Testis (tissue), 3 donors: ENCODE results near the gene NACA2. TPM values are rescaled to one million over a fixed set of nuclear protein-coding genes. Genes with fewer than 3 reads are reported as not detected.

Source experiments
- DNase-seq: peaks from one replicate; pipeline ENCODE4 v3.0.0-alpha.2; 2019
- H3K27ac ChIP-seq, 2 donors: fragments of 200-600 bp; sonication (generic); one replicate each; pipeline ENCODE4 v1.5.1; 2019
- H3K27me3 ChIP-seq: fragments of 200-600 bp; sonication (generic); one replicate; pipeline ENCODE4 v1.5.1; 2019
- H3K36me3 ChIP-seq: fragments of 200-600 bp; sonication (generic); one replicate; pipeline ENCODE4 v1.5.1; 2017; ENCODE audit warnings: low read depth; ENCODE audit errors: missing control alignments
- H3K4me1 ChIP-seq: fragments of 200-600 bp; sonication (generic); one replicate; pipeline ENCODE4 v1.5.1; 2019
- H3K4me3 ChIP-seq, 2 donors: fragments of 200-600 bp; sonication (generic); one replicate each; pipeline ENCODE4 v1.5.1; 2017 to 2019
- H3K9me3 ChIP-seq: fragments of 200-600 bp; sonication (generic); one replicate; pipeline ENCODE4 v1.5.1; 2017
- CTCF ChIP-seq, 3 experiments: fragments of 450-650 bp in 2 of 3; fragments of 200-600 bp in 1 of 3; sonication (generic) in 1 of 3; IDR thresholded peaks; one replicate each; pipeline ENCODE4 v1.5.1; 2016 to 2019; ENCODE audit warnings: antibody characterized with exemption in 3 of 3, mild to moderate bottlenecking in 2 of 3, moderate library complexity in 1 of 3
- POLR2A ChIP-seq: fragments of 450-650 bp; IDR thresholded peaks from one replicate; pipeline ENCODE4 v1.6.1; 2017; ENCODE audit warnings: antibody characterized with exemption, mild to moderate bottlenecking, moderate library complexity
- WGBS, 2 donors: methylation state at CpG; one replicate each; pipeline ENCODE4 v1.1.5; 2018; 5-methylcytosine and 5-hydroxymethylcytosine counted together
- intact Hi-C: fragments of 100-400 bp; cut with DNase I; formaldehyde crosslinking; loops from one replicate; pipeline ENCODE4 v1.15.1; 2023; ENCODE audit warnings: low total_unique reads
- polyA plus RNA-seq: library from polyadenylated mRNA; stranded (reverse); fragments of 350-450 nt; fragmentation: Illumina TruSeq; extraction: RNeasy Lipid Tissue Mini Kit (QIAGEN cat#74804); gene quantifications from one replicate; pipeline ENCODE4 v1.2.3, GENCODE V29; 2014; ENCODE audit warnings: low read depth, low replicate concordance; ENCODE audit not compliant: insufficient read depth
- total RNA-seq, 2 donors: library from RNA; depleted of rRNA; stranded (reverse); fragments of >200 nt; gene quantifications; one replicate each; pipeline ENCODE4 v1.2.3, GENCODE V29; 2016

Gene NACA2
- total and polyA plus RNA-seq, 3 donors from 2014 or later: 13.9 to 129 (median 31.1) TPM

GRCh38 chr17:61582593-61582992 is 8.4 kb downstream of the NACA2 start:
- intact Hi-C loops: no loop called here
- H3K4me3 ChIP-seq: no peak overlapping the region
- TF ChIP-seq POLR2A (no peak), CTCF (IDR thresholded peaks at IDR 0.05) (no peak)
- no peaks in the 10 kb centered on the region for H3K4me1 ChIP-seq
- H3K27ac ChIP-seq: no peak overlapping the region
- no peak for DNase-seq
- H3K9me3 ChIP-seq: no peaks in the 10 kb centered on the region
- H3K27me3 ChIP-seq: no peaks in the 10 kb centered on the region
- H3K36me3 ChIP-seq: no peaks in the 10 kb centered on the region

GRCh38 chr17:61581611-61582349 is 9.2 kb downstream of the NACA2 start:
- no peaks in the 10 kb centered on the region for H3K9me3 ChIP-seq
- no peaks in the 10 kb centered on the region for H3K36me3 ChIP-seq
- H3K4me3 ChIP-seq: no peak overlapping the region
- TF ChIP-seq CTCF (IDR thresholded peaks at IDR 0.05) (no peak), POLR2A (no peak)
- no peak overlapping the region for H3K27ac ChIP-seq
- H3K27me3 ChIP-seq: no peaks in the 10 kb centered on the region
- H3K4me1 ChIP-seq: no peaks in the 10 kb centered on the region
- no peak for DNase-seq
- intact Hi-C loops: no loop called here
- 87 to 89% methylated on average over 3 of the region's 3 CpGs for WGBS, 2 donors

- H3K27me3 ChIP-seq: no peaks in the 10 kb centered on the region
- TF ChIP-seq POLR2A (no peak), CTCF (IDR thresholded peaks at IDR 0.05) (no peak)
- no peaks in the 10 kb centered on the region for H3K9me3 ChIP-seq
- H3K27ac ChIP-seq: no peak overlapping the region
- H3K4me3 ChIP-seq: no peak overlapping the region
- 73 to 80% methylated on average over 2 of the region's 2 CpGs for WGBS, 2 donors
- no peaks in the 10 kb centered on the region for H3K4me1 ChIP-seq
- H3K36me3 ChIP-seq: no peaks in the 10 kb centered on the region
- no peak for DNase-seq
- intact Hi-C loops: no loop called here
These were observed 10.5 kb downstream of the NACA2 start for GRCh38 chr17:61580502-61580901.

GRCh38 chr17:61579961-61580360 is 11.1 kb downstream of the NACA2 start:
- Histone ChIP-seq H3K4me1 (no peaks in the 10 kb centered on the region), H3K27ac (no peak overlapping the region), H3K9me3 (no peaks in the 10 kb centered on the region), H3K36me3 (no peaks in the 10 kb centered on the region), H3K4me3 (no peak overlapping the region), H3K27me3 (no peaks in the 10 kb centered on the region)
- DNase-seq: no peak
- 77% methylated on average over 9 of the region's 9 CpGs for WGBS, 2 donors
- intact Hi-C loops: no loop called here
- no peak for TF ChIP-seq CTCF (IDR thresholded peaks at IDR 0.05)

GRCh38 chr17:61579347-61579746 is 11.7 kb downstream of the NACA2 start:
- no peak for DNase-seq

More at GRCh38 chr17:61579347-61579746, 11.7 kb downstream of the NACA2 start:
- H3K27me3 ChIP-seq: no peaks in the 10 kb centered on the region
- no peak overlapping the region for H3K27ac ChIP-seq
- H3K36me3 ChIP-seq: no peaks in the 10 kb centered on the region
- 76 to 78% methylated on average over 3 of the region's 3 CpGs for WGBS, 2 donors
- no peak overlapping the region for H3K4me3 ChIP-seq
- no peaks in the 10 kb centered on the region for H3K9me3 ChIP-seq
- TF ChIP-seq CTCF (IDR thresholded peaks at IDR 0.05) (no peak), POLR2A (no peak)
- no peaks in the 10 kb centered on the region for H3K4me1 ChIP-seq
- intact Hi-C loops: no loop called here
